H1 (cell line): ENCODE measurements around the gene TMEM220. TPM values are rescaled to one million over a fixed set of nuclear protein-coding genes. Genes with fewer than 3 reads are reported as not detected.

ENCODE experiments used
- CTCF ChIA-PET: fragments of 300-600 bp; sonication (Branson Sonifier 250); formaldehyde crosslinking; loops from one replicate; lab custom pipeline; 2021; ENCODE audit not compliant: partially characterized antibody; lab: Charles Lee
- POLR2A ChIA-PET: fragments of 300-600 bp; sonication (Branson Sonifier 250); formaldehyde crosslinking; loops from one replicate; lab custom pipeline; 2021; ENCODE audit warnings: inconsistent platforms; ENCODE audit not compliant: partially characterized antibody; lab: Charles Lee
- DNase-seq, 2 experiments: peaks; one replicate each; pipeline versions ENCODE4 v3.0.0 to v3.0.0-alpha.2; 2010 to 2022; ENCODE audit warnings: low spot score in 2 of 2, low read depth in 1 of 2, mixed read lengths in 1 of 2
- FAIRE-seq: peaks from 2 replicates; lab custom pipeline; 2011; peaks lifted over from hg19 to GRCh38; lab: Jason Lieb, UNC
- H2AFZ ChIP-seq: 2 replicates; pipeline ENCODE4 v1.8.1; 2012; ENCODE audit warnings: low read length, inconsistent platforms
- H2AK5ac ChIP-seq: 2 replicates; pipeline ENCODE4 v1.6.1; 2013; ENCODE audit warnings: low read depth, low read length
- H2BK120ac ChIP-seq: replicated peaks from 2 replicates; pipeline ENCODE3; 2013; ENCODE audit warnings: low read depth, low read length, inconsistent platforms
- H2BK12ac ChIP-seq: 2 replicates; pipeline ENCODE4 v1.6.1; 2013; ENCODE audit warnings: low read depth, low read length
- H2BK15ac ChIP-seq: 2 replicates; pipeline ENCODE4 v1.6.1; 2013; ENCODE audit warnings: low read length
- H2BK20ac ChIP-seq: 2 replicates; pipeline ENCODE4 v1.6.1; 2013; ENCODE audit warnings: low read length
- H2BK5ac ChIP-seq: 2 replicates; pipeline ENCODE4 v1.6.1; 2013; ENCODE audit warnings: low read depth, low read length
- H3K14ac ChIP-seq: 2 replicates; pipeline ENCODE4 v1.6.1; 2013; ENCODE audit warnings: inconsistent platforms; ENCODE audit not compliant: insufficient read length
- H3K18ac ChIP-seq: 2 replicates; pipeline ENCODE4 v1.6.1; 2013; ENCODE audit warnings: low read length; ENCODE audit errors: extremely low read depth
- H3K23ac ChIP-seq: 2 replicates; pipeline ENCODE4 v1.6.1; 2013; ENCODE audit warnings: inconsistent platforms; ENCODE audit not compliant: insufficient read length
- H3K23me2 ChIP-seq: 2 replicates; pipeline ENCODE4 v1.6.1; 2013; ENCODE audit warnings: low read depth, low read length
- H3K27ac ChIP-seq: 2 replicates; pipeline ENCODE4 v1.6.1; 2011; ENCODE audit warnings: low read depth, low read length, inconsistent platforms
- H3K27me3 ChIP-seq, 4 experiments: replicated peaks in 1 of 4; 1 replicate in 1 of 4; 2 replicates in 3 of 4; pipeline versions ENCODE4 v1.6.1 to v1.8.1; 2011 to 2013; ENCODE audit warnings: low read length in 3 of 4, mild to moderate bottlenecking in 3 of 4, inconsistent platforms in 2 of 4, mixed read lengths in 2 of 4, moderate library complexity in 1 of 4; ENCODE audit not compliant: control insufficient read depth in 3 of 4, insufficient read depth in 3 of 4; ENCODE audit errors: extremely low read depth in 1 of 4
- H3K36me3 ChIP-seq, 4 experiments: 2 replicates each; pipeline versions ENCODE4 v1.6.1 to v1.8.1; 2011 to 2013; ENCODE audit warnings: mild to moderate bottlenecking in 4 of 4, low read length in 3 of 4, moderate library complexity in 2 of 4, control low read depth in 1 of 4, inconsistent platforms in 1 of 4; ENCODE audit not compliant: insufficient read depth in 4 of 4, control insufficient read depth in 2 of 4
- H3K4ac ChIP-seq: replicated peaks from 2 replicates; pipeline ENCODE3; 2013; ENCODE audit warnings: low read length, low read depth, mixed read lengths, inconsistent platforms; ENCODE audit not compliant: insufficient read length
- H3K4me1 ChIP-seq, 4 experiments: replicated peaks in 1 of 4; 1 replicate in 1 of 4; 2 replicates in 3 of 4; pipeline versions ENCODE4 v1.6.1 to v1.8.1; 2011 to 2013; ENCODE audit warnings: low read length in 3 of 4, inconsistent platforms in 2 of 4, mixed read lengths in 1 of 4; ENCODE audit not compliant: insufficient read depth in 4 of 4, control insufficient read depth in 3 of 4
- H3K4me2 ChIP-seq, 2 experiments: 2 replicates each; pipeline versions ENCODE4 v1.6.1 to v1.8.1; 2011 to 2013; ENCODE audit warnings: low read depth in 2 of 2, low read length in 2 of 2, control low read depth in 1 of 2, inconsistent platforms in 1 of 2, mild to moderate bottlenecking in 1 of 2; ENCODE audit not compliant: insufficient read depth in 1 of 2
- H3K4me3 ChIP-seq, 4 experiments: fragments of 200-600, 300-600 bp in 1 of 4; sonication (generic), shearing (Covaris generic), sonication (Bioruptor Twin) in 1 of 4; 2 replicates each; pipeline versions ENCODE4 v1.5.1 to v1.8.1; 2011 to 2016; ENCODE audit warnings: low read length in 4 of 4, low read depth in 3 of 4, control low read depth in 2 of 4, inconsistent platforms in 2 of 4, mild to moderate bottlenecking in 2 of 4, mixed read lengths in 1 of 4, moderate library complexity in 1 of 4; ENCODE audit not compliant: insufficient read depth in 2 of 4; ENCODE audit errors: extremely low read depth in 1 of 4
- H3K56ac ChIP-seq: replicated peaks from 2 replicates; pipeline ENCODE3; 2013; ENCODE audit warnings: low read depth, mild to moderate bottlenecking, mixed read lengths, low read length, inconsistent platforms; ENCODE audit not compliant: insufficient read length
- H3K79me1 ChIP-seq: 2 replicates; pipeline ENCODE4 v1.6.1; 2013; ENCODE audit warnings: low read depth, low read length, control low read depth
- H3K79me2 ChIP-seq, 2 experiments: 2 replicates each; pipeline versions ENCODE4 v1.6.1 to v1.8.1; 2012 to 2013; ENCODE audit warnings: low read length in 2 of 2, mild to moderate bottlenecking in 2 of 2, inconsistent platforms in 1 of 2; ENCODE audit not compliant: insufficient read depth in 2 of 2, control insufficient read depth in 1 of 2
- H3K9ac ChIP-seq, 4 experiments: replicated peaks in 1 of 4; 1 replicate in 1 of 4; 2 replicates in 3 of 4; pipeline versions ENCODE4 v1.6.1 to v1.8.1; 2011 to 2013; ENCODE audit warnings: low read depth in 3 of 4, low read length in 3 of 4, control low read depth in 2 of 4, mild to moderate bottlenecking in 2 of 4, moderate library complexity in 2 of 4, inconsistent platforms in 1 of 4; ENCODE audit errors: extremely low read depth in 1 of 4
- H3K9me3 ChIP-seq, 2 experiments: 2 replicates each; pipeline versions ENCODE4 v1.6.1 to v1.8.1; 2012 to 2013; ENCODE audit warnings: mild to moderate bottlenecking in 2 of 2, moderate library complexity in 2 of 2, control low read depth in 1 of 2, inconsistent platforms in 1 of 2, low read depth in 1 of 2, low read length in 1 of 2, mixed read lengths in 1 of 2; ENCODE audit not compliant: insufficient read depth in 2 of 2
- H4K20me1 ChIP-seq, 2 experiments: replicated peaks in 1 of 2; 2 replicates each; pipeline versions ENCODE3 to v1.8.1; 2011 to 2013; ENCODE audit warnings: inconsistent platforms in 2 of 2, low read length in 2 of 2, mild to moderate bottlenecking in 1 of 2; ENCODE audit not compliant: insufficient read depth in 2 of 2, control insufficient read depth in 1 of 2
- H4K5ac ChIP-seq: 2 replicates; pipeline ENCODE4 v1.6.1; 2013; ENCODE audit warnings: low read length, low read depth, mixed read lengths, inconsistent platforms; ENCODE audit not compliant: insufficient read length
- H4K8ac ChIP-seq: 2 replicates; pipeline ENCODE4 v1.8.0; 2013; ENCODE audit warnings: mild to moderate bottlenecking, moderate library complexity, low read length, inconsistent platforms; ENCODE audit not compliant: insufficient read depth; ENCODE audit errors: extremely low read depth
- H4K91ac ChIP-seq: replicated peaks from 2 replicates; pipeline ENCODE3; 2013; ENCODE audit warnings: low read length, mixed read lengths, inconsistent platforms; ENCODE audit not compliant: insufficient read length
- CREB1 ChIP-seq: IDR thresholded peaks from 2 replicates; pipeline ENCODE4 v1.6.1; 2012; ENCODE audit warnings: inconsistent platforms
- CTCF ChIP-seq, 3 experiments: IDR thresholded peaks; 1 replicate in 2 of 3; 2 replicates in 1 of 3; pipeline versions ENCODE4 v1.5.1 to v1.6.1; 2011; ENCODE audit warnings: low read length in 3 of 3, mild to moderate bottlenecking in 3 of 3, inconsistent platforms in 2 of 3, low read depth in 1 of 3, moderate library complexity in 1 of 3; ENCODE audit not compliant: insufficient read depth in 1 of 3; ENCODE audit errors: control extremely low read depth in 1 of 3
- GABPA ChIP-seq: IDR thresholded peaks from 2 replicates; pipeline ENCODE4 v1.6.1; 2011; ENCODE audit warnings: mild to moderate bottlenecking, low read length, moderate library complexity, borderline replicate concordance; ENCODE audit not compliant: insufficient read depth
- HDAC6 ChIP-seq: IDR thresholded peaks from one replicate; pipeline ENCODE4 v1.7.1; 2012; ENCODE audit warnings: low read depth, mild to moderate bottlenecking, inconsistent platforms, low read length, moderate library complexity
- JUN ChIP-seq: IDR thresholded peaks from 2 replicates; pipeline ENCODE4 v1.6.1; 2011; ENCODE audit warnings: low read depth, mild to moderate bottlenecking, improper control_type of control experiment, low read length
- PHF8 ChIP-seq: fragments of 200-600 bp; sonication (generic); conservative IDR thresholded peaks from 2 replicates; pipeline ENCODE4 v1.7.1; 2012; ENCODE audit warnings: low read depth, mild to moderate bottlenecking, inconsistent platforms, low read length, moderate library complexity
- WGBS, 2 experiments: shearing (Covaris generic) in 1 of 2; methylation state at CpG; one replicate each; pipeline versions ENCODE4 v1.1.6 to v1.1.7; 2013 to 2015; ENCODE audit warnings: low lambda C conversion rate in 2 of 2, mixed read lengths in 2 of 2, inconsistent platforms in 1 of 2, low coverage in 1 of 2, missing lambda C conversion rate in 1 of 2; ENCODE audit not compliant: insufficient replicate concordance in 2 of 2, insufficient coverage in 1 of 2, insufficient read length in 1 of 2; ENCODE audit errors: extremely low coverage in 1 of 2, missing lambda C conversion rate in 1 of 2; 5-methylcytosine and 5-hydroxymethylcytosine counted together
- polyA plus RNA-seq, 7 experiments: library from polyadenylated mRNA; depleted of rRNA in 3 of 7; stranded (reverse) in 5 of 7; unstranded in 2 of 7; fragments of >200 nt in 5 of 7; fragments of 200-250 nt in 2 of 7; gene quantifications; 1 replicate in 5 of 7; 2 replicates in 1 of 7; 4 replicates in 1 of 7; pipeline versions ENCODE4 v1.2.1 to v1.2.3, GENCODE V29; 2011 to 2013; ENCODE audit warnings: missing spikeins in 2 of 7, mixed read lengths in 2 of 7
- total RNA-seq: library from RNA; stranded (reverse); fragmentation: NEBNext Ultra II Directional; extraction: Animal tissue kit (Norgen Biotek cat#: 25700); gene quantifications from 2 replicates; pipeline ENCODE4 v1.2.1, GENCODE V29; 2021
- TF ChIP-seq, protein P1 (sequence below): IDR thresholded peaks from 2 replicates; pipeline ENCODE4 v1.6.1; 2011; ENCODE audit warnings: low read length, improper control_type of control experiment
- TF ChIP-seq, protein P2 (sequence below): IDR thresholded peaks from 2 replicates; pipeline ENCODE4 v1.6.1; 2012; ENCODE audit warnings: inconsistent platforms

The TMEM220 gene
- total and polyA plus RNA-seq, 2 of the 8 experiments (the other 6 are each of a cell fraction or from before 2014, with no cell fraction given): 3.8 to 4.1 TPM

DNA sequence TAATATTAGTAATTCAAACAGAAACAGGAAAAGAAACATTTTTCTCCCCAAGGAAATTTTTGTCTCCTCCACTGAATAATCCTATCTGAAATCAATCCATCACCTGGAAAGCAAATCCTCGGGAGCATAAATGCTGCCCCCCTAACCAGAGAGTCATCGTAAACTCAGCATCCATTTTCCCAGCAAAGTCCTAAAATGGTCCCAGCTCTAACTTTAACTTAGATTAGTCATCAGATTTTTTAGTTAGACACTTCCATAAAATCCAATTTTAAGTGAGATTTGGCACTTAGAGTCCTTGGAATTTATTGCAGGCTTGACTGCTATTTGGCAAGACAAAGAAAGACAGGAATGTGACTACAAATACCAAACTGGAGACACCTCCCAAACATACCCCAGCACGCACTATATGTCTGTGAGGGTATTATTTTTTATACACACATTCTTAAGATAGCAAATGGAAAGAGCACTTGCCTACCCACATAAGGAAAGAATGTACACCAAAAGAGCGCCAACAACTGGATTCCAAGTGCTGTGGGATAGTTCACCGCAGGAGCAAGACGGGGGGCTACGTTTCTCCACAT lies 47.9 kb downstream of the TMEM220 start:
- H2BK20ac ChIP-seq: no peak overlapping the region
- H2BK5ac ChIP-seq: no peak overlapping the region
- no peak overlapping the region for H2BK120ac ChIP-seq
- no peaks in the 10 kb centered on the region for H3K79me1 ChIP-seq
- no peaks in the 10 kb centered on the region for H3K9me3 ChIP-seq
- H4K5ac ChIP-seq: no peak overlapping the region
- H3K4me2 ChIP-seq: no peak overlapping the region
- WGBS, 2 experiments: 97% methylated on average over 7 of the region's 7 CpGs; no CpG with 5 or more reads in 1 of the 2 experiments
- no peak overlapping the region for H2AFZ ChIP-seq
- no peak overlapping the region for H2AK5ac ChIP-seq
- CTCF ChIA-PET: interaction anchor here (1.2 to 1.5 kb wide), 2 partner anchors 13 to 14 kb away, joined by 3 read pairs; no protein-coding TSS in a partner anchor
- H3K4me1 ChIP-seq: no peaks in the 10 kb centered on the region
- no peak overlapping the region for H4K91ac ChIP-seq
- peaks cover 19 to 81% (median 59%) of the 10 kb centered on the region in 4 experiments for H3K36me3 ChIP-seq
- POLR2A ChIA-PET: interaction anchor here (0.6 to 0.7 kb wide), 2 partner anchors 11 to 18 kb away, joined by 3 read pairs; no protein-coding TSS in a partner anchor
- no peak overlapping the region for H3K23ac ChIP-seq
- H3K18ac ChIP-seq: no peak overlapping the region
- no peak overlapping the region for H2BK12ac ChIP-seq
- no peak overlapping the region for H3K56ac ChIP-seq
- no peak overlapping the region for H4K8ac ChIP-seq
- no peak for DNase-seq
- FAIRE-seq: no peak
- H3K27me3 ChIP-seq: no peaks in the 10 kb centered on the region
- no peak overlapping the region for H3K27ac ChIP-seq
- H3K79me2 ChIP-seq: no peaks in the 10 kb centered on the region
- H4K20me1 ChIP-seq: peaks cover 2 to 7% of the 10 kb centered on the region in 2 experiments
- no peak overlapping the region for H2BK15ac ChIP-seq
- H3K23me2 ChIP-seq: no peaks in the 10 kb centered on the region
- no peak overlapping the region for H3K9ac ChIP-seq
- no peak overlapping the region for H3K4me3 ChIP-seq
- no peak overlapping the region for H3K4ac ChIP-seq
- no peak overlapping the region for H3K14ac ChIP-seq
- no peak for TF ChIP-seq HDAC6
- no peak for TF ChIP-seq CTCF (IDR thresholded peaks at IDR 0.05; ENCODE audit: control extremely low read depth in 1 of 3, insufficient read depth in 1 of 3, low read depth in 1 of 3, low read length in 3 of 3)
- no peak for TF ChIP-seq PHF8
- TF ChIP-seq, protein P1, sequence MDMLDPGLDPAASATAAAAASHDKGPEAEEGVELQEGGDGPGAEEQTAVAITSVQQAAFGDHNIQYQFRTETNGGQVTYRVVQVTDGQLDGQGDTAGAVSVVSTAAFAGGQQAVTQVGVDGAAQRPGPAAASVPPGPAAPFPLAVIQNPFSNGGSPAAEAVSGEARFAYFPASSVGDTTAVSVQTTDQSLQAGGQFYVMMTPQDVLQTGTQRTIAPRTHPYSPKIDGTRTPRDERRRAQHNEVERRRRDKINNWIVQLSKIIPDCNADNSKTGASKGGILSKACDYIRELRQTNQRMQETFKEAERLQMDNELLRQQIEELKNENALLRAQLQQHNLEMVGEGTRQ: no peak
- TF ChIP-seq CREB1: no peak
- no peak for TF ChIP-seq GABPA
- TF ChIP-seq, protein P2, sequence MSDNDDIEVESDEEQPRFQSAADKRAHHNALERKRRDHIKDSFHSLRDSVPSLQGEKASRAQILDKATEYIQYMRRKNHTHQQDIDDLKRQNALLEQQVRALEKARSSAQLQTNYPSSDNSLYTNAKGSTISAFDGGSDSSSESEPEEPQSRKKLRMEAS: no peak
- no peak for TF ChIP-seq JUN
